ENCODE data around the gene SLC16A7.

GRCh38 chr12:59698600-59698999 is 102.8 kb downstream of the SLC16A7 start:
- TF ChIP-seq CTCF (conservative IDR thresholded peaks at IDR 0.05 in 1 of 2, IDR thresholded peaks at IDR 0.05 in 1 of 2; ENCODE audit: extremely low read depth in 1 of 2, insufficient read depth in 1 of 2, low read depth in 1 of 2, low read length in 2 of 2): no peak
- no peak for TF ChIP-seq EZH2 (IDR thresholded peaks at IDR 0.05; ENCODE audit: borderline replicate concordance, low read length)

Measured in mammary epithelial cell (primary cell).